NCI-H146 treated with DMSO at 0.1 percent for 48 hours (cell line): ENCODE results near the gene CATSPER2.
"Not testable (repeated sequence)": the region's sequence is repeated elsewhere in the genome, so short reads cannot be mapped to it uniquely, and the experiment has no call there.

Experiments used
- DNase-seq: peaks from one replicate; lab custom pipeline; 2025; ENCODE audit not compliant: unreplicated experiment; lab: John Stamatoyannopoulos, UW

The CATSPER2 gene

DNA sequence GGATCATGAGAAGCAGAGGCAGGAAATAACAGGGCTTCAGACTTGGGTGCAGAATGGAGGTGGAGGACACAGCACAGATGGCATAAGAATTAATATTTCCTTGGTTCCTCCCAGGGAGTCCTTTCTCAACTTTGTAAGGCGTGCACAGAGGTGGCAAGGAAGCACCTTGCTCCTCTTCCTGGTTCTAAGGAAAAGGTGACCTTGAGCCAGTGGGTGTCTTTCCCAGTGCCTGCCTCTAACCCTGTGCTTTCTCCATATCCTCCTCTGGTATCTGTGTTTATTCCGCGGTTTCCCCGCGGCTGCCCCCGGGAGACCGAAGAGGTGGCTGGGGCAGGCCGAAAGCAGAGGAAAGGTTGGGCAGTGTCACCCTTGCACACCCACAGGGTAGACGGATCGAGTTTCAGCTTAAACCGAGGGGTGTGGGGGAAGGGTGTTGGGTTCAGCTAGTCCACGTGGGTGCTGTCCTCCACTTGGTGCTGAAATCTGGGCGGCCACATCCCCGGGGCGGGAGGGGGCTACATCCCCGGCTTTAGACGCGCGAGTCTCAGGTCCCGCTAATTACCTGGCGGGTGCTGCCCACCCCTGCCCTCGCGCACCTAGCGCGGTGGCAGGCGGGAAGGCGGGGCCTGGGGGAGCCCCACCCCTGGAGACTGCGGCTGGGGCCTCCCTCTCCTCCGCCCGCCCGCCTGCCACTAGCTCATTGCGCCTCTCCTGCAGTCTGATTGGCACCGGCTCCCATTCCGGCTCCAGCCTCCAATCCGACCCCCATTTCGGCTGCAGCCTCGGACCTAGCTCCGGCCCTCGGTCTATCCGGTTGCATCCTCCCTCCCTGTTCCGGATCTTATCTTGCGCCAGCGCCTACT is 55.1 kb downstream of the CATSPER2 start, which contains the start of gene CKMT1B:
CKMT1B (plus strand) TSS at position 700 of the 863 bp plus-strand sequence. CDS start 192 bp downstream, outside the sequence.
- not testable (repeated sequence) for DNase-seq

DNA sequence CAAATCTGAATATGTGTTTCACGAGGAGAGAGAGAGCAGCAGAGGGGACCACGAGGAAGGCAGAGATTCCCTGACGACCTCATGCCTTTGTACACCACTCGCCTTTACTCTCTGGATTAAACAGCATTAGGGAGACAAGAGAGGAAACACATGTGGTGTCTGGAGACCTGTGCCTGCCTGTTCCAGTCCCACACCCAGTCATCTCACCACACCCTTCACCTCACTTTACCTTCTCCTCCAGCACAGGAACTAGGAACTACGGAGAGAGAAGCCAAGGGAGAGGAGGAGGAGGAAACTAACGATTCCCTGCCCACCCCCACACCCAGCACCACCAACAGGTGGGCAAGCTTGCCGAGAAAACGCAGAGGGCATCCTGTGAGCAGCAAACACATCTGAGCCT is 55.8 kb downstream of the CATSPER2 start:
- DNase-seq: not testable (repeated sequence)

DNA sequence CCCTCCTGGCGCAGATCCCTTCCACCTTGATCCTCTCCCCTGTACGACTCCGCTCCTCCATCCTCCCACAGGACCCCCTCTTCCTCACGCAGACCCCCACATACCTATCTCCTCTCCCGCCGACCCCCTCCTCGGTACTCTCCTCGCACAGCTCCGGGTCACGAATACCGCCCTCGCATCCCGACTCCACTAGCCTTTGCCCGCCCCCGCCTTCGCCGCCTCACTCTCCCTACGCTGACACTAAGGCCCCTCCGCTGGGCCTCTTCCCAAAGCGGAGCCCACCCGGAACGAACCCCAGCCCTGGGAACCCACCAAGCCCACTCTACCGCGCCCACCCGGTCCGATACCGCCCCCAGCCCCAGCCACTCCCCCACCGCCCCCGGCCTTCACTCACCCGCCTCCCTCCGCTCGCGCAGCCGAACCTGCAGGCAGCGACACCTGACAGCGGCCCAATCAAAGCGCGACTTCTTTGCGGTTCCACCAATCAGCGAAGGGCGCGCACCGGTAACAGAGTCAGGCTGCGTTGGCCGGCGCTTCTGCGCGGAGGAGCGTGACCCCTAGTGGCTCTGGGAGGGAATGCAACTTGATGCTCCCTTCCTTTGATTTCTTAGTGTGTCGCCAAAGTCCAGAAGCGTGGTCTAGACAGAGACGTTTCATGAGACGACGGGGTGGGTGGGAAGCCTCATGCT is 58.7 kb downstream of the CATSPER2 start, which contains the start of gene PPIP5K1:
PPIP5K1 (minus strand) TSS at position 431 of the 689 bp plus-strand sequence. CDS start 5,704 bp downstream, outside the sequence.
- not testable (repeated sequence) for DNase-seq
